ENCODE results near the gene ATG16L1.
A peak's percentile ranks its signal among the peaks of the same experiment; 100 is the strongest.

Gene ATG16L1

DNA sequence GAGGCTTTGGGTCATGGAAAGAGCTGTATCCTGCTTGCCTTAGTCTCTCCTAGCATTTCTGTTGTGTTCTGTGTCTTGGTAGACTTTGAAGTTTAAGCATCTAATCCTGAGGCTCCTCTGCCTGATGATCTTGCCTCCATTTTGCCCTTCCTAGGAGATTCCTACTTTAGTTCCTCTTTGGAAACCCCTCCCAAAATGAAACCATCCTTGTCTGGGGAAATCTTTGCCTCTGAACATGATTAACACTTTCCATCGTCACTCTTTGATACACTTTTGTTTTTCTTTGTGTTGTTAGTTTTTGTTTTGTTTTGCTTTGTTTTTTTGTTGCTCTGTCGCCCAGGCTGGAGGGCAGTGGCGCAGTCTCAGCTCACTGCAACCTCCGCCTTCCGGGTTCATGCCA lies 9.2 kb downstream of the ATG16L1 start:
- no peak for DNase-seq (ENCODE audit: low read depth)

GRCh38 chr2:233261819-233262555 lies 10.5 kb downstream of the ATG16L1 start:
- no peak for DNase-seq (ENCODE audit: low read depth)

DNA sequence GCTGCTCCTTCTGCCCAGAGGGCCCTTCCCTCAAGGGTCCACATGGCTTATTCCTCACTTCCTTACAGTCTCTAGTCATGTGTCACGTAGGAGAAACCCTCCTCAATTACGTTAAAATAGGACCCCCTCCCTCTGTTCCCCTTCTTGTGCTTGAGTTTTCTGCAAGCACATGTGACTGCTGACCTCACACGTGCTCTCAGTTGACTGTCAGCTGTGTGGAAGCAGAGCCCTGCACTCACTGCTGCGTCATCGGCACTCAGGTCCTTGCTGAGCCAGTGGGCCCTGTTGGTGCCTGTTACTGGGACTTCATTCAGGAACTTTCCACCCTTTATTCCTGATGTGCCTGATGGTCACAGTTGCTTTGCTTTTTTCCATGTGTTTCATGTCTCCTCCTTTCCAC lies 11.1 kb downstream of the ATG16L1 start:
- no peak for DNase-seq (ENCODE audit: low read depth)

DNA sequence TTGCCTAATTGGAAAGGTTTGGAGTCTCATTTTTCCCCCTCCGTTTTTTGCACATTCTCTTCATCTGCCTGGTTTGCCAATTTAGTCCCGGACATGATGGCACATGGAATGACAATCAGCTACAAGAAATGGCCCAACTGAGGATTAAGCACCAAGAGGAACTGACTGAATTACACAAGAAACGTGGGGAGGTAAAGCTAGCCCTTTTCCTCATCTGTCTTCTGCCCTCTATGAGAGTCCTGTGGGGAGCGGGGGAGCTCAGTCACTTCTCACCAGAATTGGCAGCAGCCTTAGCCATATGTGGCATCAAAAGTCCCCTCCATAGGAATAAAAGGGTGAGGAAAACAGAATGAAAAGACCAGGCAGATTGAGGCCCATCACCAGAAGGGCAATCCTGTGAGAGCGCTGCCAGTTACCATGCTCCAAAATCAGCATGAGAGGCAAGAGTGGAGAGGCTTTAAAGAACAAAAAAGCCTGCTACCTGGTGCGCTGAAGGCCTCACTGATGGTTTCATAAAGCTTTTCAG lies 11.6 kb downstream of the ATG16L1 start:
- DNase-seq (ENCODE audit: low read depth) = no peak

GRCh38 chr2:233264667-233265066 lies 13.2 kb downstream of the ATG16L1 start:
- DNase-seq (ENCODE audit: low read depth) = no peak

DNA sequence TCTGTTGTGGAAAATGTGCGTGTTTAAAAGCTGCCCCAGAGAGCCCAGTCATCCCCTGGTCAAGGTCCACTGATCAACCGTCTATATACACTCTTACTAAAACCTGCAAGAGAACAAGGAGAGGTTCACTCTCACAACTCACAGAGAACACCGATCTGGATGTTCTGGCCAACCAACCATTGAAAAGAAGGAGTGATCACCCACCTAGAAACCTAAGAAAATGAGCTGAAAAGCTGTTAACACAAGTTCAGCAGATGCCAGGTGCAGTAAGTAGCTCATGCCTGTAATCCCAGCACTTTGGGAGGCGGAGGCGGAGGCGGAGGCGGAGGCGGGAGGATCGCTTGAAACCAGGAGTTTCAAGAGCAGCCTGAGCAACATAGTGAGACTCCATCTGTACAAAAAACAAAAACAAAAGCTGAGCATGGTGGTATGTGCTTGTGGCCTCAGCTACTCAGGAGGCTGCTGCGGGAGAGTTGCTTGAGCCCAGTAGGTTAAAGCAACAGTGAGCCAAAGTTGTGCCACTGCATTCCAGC lies 14.5 kb downstream of the ATG16L1 start:
- DNase-seq (ENCODE audit: low read depth) = no peak

DNA sequence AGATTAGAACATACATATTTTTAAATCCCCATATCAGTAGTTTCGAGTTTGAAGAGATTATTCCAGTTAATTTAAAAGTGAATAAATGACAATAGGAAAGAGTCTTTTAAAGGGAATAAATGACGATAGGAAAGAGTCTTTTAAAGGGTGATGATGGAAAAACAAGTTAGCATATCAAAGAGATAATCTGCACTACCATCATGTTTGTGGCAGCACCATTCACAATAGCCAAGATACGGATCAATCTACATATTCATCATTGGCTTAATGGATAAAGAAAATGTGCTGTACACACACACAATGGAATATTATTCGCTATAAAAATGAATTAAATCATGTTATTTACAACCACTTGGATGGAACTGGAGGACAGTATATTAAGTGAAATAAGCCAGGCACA lies 15.0 kb downstream of the ATG16L1 start:
- DNase-seq (ENCODE audit: low read depth) = no peak

- DNase-seq (ENCODE audit: low read depth) = no peak
These were observed 16.2 kb downstream of the ATG16L1 start for GRCh38 chr2:233267516-233268245.

DNA sequence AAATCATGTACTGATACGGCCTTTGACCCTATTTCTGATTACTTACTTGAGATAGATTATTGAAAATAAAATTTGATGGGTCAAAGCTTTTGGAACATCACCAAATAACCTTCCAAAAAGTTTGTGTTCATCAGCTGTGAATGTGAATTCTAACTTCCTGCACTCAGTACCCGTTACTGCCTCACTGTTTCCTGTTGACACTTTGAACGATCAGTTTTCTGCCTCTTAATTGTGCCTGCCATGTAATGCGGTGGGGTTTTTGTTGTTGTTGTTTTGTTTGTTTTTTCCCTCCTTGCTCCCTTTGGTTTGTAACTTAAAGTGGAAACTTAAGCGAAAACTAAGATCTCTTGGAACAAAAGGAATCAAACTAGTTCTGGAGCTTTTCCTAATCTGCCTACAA lies 18.9 kb downstream of the ATG16L1 start:
- DNase-seq (ENCODE audit: low read depth) = no peak

DNA sequence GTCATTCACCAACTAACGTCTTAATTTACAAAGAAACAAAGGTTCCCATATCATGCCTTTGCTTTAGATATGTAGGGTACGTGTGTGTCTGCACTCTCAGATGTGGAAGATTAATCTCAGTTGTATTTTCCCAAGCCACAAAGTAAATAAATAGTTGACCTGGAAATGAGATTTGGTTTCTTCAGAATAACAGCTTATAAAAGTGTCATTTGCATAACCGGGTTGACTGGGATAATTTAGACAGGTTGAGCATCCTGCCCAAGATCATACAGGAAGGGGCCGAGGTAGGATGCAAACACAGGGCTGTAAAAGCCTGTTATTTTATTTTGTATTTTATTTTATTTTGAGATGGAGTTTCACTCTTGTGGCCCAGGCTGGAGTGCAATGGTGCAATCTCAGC lies 19.5 kb downstream of the ATG16L1 start:
- no peak for DNase-seq (ENCODE audit: low read depth)

DNA sequence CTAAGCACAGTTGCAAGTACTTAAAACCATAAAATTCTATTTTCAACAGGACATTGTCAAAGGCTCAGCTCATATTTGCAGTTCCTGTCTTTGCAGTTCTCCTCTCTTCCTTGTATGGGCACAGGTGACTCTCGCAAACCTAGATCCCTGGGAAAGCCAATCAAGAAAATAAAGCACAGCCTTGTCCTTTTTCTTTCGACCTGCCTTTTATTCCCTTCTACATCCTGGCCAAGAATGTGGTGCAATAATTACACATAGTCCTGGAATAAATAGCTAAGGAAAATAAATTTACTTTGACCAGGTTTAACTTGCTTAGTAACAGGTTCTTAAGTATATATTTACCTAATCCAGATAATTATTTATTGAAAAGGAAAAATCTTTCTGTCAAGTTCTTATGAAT lies 20.2 kb downstream of the ATG16L1 start:
- no peak for DNase-seq (ENCODE audit: low read depth)

DNA sequence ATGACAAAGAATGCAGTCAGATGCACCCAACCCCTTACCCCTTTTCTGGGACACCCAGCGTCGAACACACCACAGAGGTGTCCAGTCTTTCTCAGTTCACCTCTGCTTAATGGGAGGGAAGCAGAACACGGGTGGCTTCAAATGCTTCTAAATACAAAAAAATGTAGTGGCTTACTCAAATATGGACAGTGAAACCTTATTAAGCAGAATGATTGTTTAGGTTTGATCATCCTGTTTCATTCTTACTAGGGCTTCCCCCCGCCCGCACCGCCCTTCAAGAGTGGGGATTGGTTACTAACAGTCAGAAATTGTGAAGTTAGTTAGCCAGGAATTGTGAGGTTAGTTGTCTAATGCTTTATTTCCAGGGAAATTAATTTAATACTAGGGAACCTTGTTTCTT lies 21.6 kb downstream of the ATG16L1 start:
- no peak for DNase-seq (ENCODE audit: low read depth)

DNA sequence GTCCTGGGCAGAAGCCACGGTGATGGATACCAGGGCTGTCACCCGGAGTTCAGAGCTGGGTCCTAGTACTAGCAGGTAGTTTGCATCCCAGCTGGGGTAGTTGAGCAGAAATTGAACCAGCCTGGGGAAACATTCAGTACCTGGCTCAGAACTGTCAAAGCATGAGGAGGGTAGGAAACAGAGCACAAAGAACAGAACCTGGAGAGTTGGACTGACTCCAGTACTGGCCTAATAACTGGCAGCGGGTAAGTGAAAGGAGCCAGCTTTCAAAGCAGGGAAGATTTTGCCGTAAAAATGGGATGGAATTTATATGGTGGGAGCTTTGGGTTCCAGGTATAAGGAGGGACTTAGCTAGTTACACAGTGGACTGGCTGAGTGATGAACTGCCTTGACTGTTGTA lies 23.8 kb downstream of the ATG16L1 start:
- no peak for DNase-seq (ENCODE audit: low read depth)

GRCh38 chr2:233278921-233279320 lies 27.4 kb downstream of the ATG16L1 start:
- DNase-seq (ENCODE audit: low read depth) = no peak

DNA sequence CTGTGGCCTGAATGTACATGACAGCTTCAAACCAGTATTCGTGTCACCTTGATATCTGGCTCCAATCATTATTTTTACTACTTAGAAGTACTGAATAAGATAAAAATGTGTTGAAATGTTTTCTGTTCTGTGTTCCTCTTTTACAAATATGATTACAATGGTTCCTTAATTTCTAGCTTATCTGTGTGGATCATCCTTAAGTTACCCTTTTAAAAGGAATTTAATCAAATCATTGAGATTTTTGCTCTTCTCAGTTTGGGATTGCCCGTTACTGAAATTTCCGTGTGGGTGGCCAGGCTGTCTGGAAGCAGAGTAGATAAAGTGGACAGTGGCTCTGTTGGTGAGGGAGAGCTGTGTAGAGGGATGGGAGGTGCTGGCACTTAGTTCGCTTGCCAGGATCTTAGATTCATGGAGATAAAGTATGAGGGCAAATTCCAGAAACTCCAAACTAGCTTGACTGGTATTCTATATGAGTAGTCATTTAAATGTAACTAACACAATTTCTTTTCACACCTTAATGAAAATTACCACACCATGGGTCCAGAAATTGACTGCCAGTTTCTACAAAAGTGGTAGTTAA lies 28.7 kb downstream of the ATG16L1 start:
- no peak for DNase-seq (ENCODE audit: low read depth)

- no peak for DNase-seq (ENCODE audit: low read depth)
These were observed 30.1 kb downstream of the ATG16L1 start for GRCh38 chr2:233281553-233281952.

GRCh38 chr2:233281992-233282603 lies 30.6 kb downstream of the ATG16L1 start:
- no peak for DNase-seq (ENCODE audit: low read depth)

DNA sequence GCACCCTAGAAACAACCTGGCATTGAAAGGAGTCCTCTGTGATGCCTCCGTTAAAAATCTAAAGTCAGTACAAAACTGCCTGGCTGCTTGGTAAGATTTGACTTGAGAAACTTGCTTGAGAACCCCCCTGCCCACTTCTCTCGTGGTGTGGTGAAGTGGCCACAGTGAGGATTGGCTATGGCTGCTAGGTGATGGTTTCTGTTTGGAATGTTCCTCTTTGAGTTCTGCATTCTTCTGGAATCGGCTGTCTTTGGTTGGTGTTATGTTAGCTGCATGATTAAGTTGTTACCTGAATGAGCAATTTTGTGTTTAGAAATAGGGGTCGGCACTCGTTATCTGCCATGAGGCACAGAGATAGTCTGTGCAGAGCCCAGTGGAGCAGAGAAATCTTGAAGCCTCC lies 34.4 kb downstream of the ATG16L1 start:
- DNase-seq (ENCODE audit: low read depth) = peak; percentile 5

DNA sequence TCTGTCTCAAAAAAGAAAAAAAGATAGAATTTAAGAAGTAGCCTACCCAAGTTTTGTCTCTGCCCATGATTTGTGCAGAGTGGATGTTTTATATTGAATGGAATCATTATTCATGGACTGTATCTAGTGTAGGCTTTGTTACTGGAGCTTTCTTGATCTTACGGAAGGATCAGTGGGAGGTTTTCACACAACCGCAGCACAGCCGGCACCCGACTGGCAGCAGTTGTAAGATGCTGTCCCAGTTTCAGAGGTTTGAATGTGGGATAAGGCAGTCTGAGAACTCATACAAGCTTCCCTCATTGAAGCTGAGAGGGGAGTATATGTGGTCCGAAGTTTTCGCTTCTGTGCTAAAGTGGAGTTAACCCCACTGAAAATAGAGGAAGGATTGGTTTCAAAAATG lies 36.4 kb downstream of the ATG16L1 start:
- DNase-seq (ENCODE audit: low read depth) = no peak

GRCh38 chr2:233288663-233289062 lies 37.2 kb downstream of the ATG16L1 start:
- DNase-seq (ENCODE audit: low read depth) = no peak

GRCh38 chr2:233289648-233290047 lies 38.2 kb downstream of the ATG16L1 start:
- DNase-seq (ENCODE audit: low read depth) = no peak

DNA sequence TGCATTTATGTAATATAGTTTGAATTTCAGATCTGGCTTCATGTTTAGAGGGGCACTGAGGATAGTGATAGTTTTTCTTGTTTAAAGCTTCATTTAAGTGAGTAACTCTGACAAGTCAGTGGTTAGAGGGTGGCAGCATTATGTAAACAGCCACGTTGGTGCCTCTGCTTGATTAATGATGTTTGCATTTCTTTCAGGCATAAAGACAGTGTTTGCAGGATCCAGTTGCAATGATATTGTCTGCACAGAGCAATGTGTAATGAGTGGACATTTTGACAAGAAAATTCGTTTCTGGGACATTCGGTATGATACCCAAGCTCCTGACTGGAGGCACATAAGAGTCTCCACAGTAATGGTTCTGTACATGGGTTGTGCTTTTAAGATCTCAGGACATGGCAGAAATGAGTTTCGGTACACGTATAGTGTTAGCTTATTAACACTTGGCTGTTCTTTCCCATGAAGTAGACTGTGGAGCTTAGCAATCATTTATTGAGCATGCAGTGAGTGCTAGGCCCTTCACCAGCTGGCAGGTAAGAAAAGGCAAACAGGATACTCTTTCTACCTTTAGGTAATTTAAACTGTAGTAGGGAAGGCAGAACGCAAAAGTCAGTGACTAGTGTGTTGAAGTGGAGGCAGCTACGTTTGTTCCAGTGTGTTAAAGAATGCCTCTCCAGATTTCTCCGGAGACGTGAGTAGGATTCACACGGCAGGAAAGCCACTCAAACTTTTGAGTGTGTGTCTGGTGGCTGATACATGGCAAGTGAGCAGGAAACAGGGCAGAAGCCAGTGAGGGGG lies 38.8 kb downstream of the ATG16L1 start:
- no peak for DNase-seq (ENCODE audit: low read depth)
